ENCODE results near the gene ELMO1.

ELMO1 gene

DNA sequence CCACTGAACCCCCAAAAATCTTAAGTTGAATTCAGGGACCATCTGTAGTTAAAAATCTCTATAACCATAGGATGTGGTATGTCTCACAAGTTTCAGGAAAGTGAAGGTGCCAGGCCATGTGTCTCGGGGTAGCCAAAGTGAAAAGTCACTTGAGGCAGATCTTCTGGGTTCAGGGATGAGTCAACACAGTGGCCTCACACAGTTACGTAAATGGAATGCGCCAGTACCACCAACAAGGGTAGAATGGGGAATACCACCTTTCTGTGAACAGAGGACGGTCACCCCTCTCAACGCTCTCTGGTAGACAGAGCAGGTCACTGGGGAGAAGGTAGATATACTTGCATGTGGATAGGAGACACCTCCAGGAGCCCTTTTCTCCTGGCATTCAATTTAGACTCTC, 71.4 kb downstream of the ELMO1 start:
- Histone ChIP-seq H3K27ac (ENCODE audit: low read length) (no peak overlapping the region), H3K9me3 (ENCODE audit: insufficient read depth, low read depth, low read length) (peaks cover 21% of the 10 kb centered on the region), H3K4me1 (ENCODE audit: insufficient read depth, low read length) (peaks cover 9% of the 10 kb centered on the region), H3K4me3 (ENCODE audit: low read length) (no peak overlapping the region), H3K9ac (ENCODE audit: low read depth, low read length) (no peak overlapping the region), H3K36me3 (ENCODE audit: insufficient read depth, low read depth, low read length) (no peaks in the 10 kb centered on the region), H3K27me3 (ENCODE audit: insufficient read depth, low read length) (no peaks in the 10 kb centered on the region)

DNA sequence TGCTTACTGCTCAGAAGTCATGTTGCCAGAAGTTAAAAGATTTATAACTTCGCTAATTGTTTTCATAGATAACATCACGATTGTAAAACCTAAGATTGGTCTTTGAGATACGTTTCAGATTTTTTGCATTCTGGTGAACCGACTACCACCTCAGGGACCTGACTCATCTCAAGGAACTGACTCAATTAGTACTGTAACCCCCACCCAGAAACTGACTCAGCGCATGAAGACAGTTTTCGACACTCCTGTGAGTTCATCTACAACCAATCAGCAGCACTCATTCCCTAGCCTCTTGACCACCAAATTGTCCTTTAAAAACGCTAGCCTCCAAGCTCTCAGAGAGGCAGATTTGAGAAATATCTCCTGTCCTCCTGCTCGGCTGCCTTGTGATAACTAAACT, 72.3 kb downstream of the ELMO1 start:
- H3K9me3 ChIP-seq (ENCODE audit: insufficient read depth, low read depth, low read length) = peaks cover 21% of the 10 kb centered on the region
- no peak overlapping the region for H3K4me3 ChIP-seq (ENCODE audit: low read length)
- H3K27me3 ChIP-seq (ENCODE audit: insufficient read depth, low read length) = no peaks in the 10 kb centered on the region
- no peak overlapping the region for H3K27ac ChIP-seq (ENCODE audit: low read length)
- H3K4me1 ChIP-seq (ENCODE audit: insufficient read depth, low read length) = peaks cover 5% of the 10 kb centered on the region
- no peak overlapping the region for H3K9ac ChIP-seq (ENCODE audit: low read depth, low read length)
- H3K36me3 ChIP-seq (ENCODE audit: insufficient read depth, low read depth, low read length) = no peaks in the 10 kb centered on the region

DNA sequence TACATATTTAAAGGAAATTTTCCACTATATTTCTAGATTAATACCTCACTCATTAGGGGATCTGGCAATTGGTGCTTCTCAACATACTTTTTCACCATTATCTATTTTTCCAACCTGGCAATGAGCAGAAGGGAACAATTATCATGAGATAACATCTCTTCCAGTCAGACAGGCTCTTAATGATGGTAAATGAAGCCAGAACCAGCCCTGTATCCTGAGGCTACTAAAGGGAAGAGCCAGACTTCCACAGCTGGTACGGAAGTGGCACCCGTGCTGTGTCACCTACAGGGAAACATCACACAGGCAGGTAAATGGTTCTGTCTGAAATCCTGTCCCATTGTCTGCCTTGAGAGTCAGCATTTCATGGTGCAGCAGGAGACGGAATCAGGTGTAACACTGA, 75.9 kb downstream of the ELMO1 start:
- Histone ChIP-seq H3K36me3 (ENCODE audit: insufficient read depth, low read depth, low read length) (no peaks in the 10 kb centered on the region), H3K9me3 (ENCODE audit: insufficient read depth, low read depth, low read length) (peaks cover 21% of the 10 kb centered on the region), H3K27me3 (ENCODE audit: insufficient read depth, low read length) (no peaks in the 10 kb centered on the region), H3K4me1 (ENCODE audit: insufficient read depth, low read length) (peaks cover 14% of the 10 kb centered on the region; the same call in 1 of the 2 replicates), H3K9ac (ENCODE audit: low read depth, low read length) (no peak overlapping the region), H3K27ac (ENCODE audit: low read length) (no peak overlapping the region), H3K4me3 (ENCODE audit: low read length) (no peak overlapping the region)

DNA sequence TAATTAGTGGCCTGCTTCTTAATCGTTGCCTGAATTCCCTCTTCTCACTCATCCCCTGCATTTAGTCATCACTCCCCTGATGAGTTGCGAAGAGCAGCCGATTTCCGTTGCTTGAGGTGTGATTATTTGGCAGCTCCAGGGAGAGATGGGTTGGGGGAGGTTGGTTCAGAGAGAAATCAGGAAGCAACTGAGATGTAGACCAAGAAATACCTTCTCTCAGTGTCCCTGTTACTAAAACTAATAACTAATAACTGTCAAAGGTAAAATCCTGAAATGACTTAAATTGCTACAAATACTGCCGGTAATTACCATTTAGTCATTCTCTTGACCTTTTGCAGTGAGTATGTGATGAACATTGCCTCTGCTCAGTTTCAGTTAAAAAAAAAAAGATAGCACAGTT, 76.9 kb downstream of the ELMO1 start:
- Histone ChIP-seq H3K9me3 (ENCODE audit: insufficient read depth, low read depth, low read length) (peaks cover 12% of the 10 kb centered on the region), H3K4me1 (ENCODE audit: insufficient read depth, low read length) (peaks cover 14% of the 10 kb centered on the region; the same call in 1 of the 2 replicates), H3K27me3 (ENCODE audit: insufficient read depth, low read length) (no peaks in the 10 kb centered on the region), H3K9ac (ENCODE audit: low read depth, low read length) (no peak overlapping the region), H3K27ac (ENCODE audit: low read length) (no peak overlapping the region), H3K4me3 (ENCODE audit: low read length) (no peak overlapping the region), H3K36me3 (ENCODE audit: insufficient read depth, low read depth, low read length) (no peaks in the 10 kb centered on the region)

DNA sequence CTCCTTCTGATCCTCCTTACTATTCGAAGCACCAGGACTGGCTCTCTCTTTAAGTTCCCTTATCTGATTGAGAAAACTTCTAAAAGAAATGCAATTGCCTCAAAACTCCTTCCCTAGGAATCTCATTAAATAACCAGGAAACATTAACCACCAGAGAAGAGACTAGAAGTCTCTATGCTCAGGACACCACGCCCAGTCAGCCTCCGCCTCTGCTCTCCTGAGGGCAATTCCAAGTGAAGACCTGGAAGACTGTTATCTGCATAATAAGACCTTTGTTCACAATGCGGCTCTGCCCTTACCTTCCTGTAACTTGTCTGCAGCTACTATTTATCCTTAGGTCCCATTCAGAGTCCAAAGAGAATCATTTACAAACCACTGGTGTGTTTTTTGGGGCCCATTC, 78.8 kb downstream of the ELMO1 start:
- H3K27me3 ChIP-seq (ENCODE audit: insufficient read depth, low read length) = no peaks in the 10 kb centered on the region
- no peaks in the 10 kb centered on the region for H3K9me3 ChIP-seq (ENCODE audit: insufficient read depth, low read depth, low read length)
- no peak overlapping the region for H3K9ac ChIP-seq (ENCODE audit: low read depth, low read length)
- H3K4me1 ChIP-seq (ENCODE audit: insufficient read depth, low read length) = peaks cover 14% of the 10 kb centered on the region; the same call in 1 of the 2 replicates
- no peaks in the 10 kb centered on the region for H3K36me3 ChIP-seq (ENCODE audit: insufficient read depth, low read depth, low read length)
- no peak overlapping the region for H3K27ac ChIP-seq (ENCODE audit: low read length)
- no peak overlapping the region for H3K4me3 ChIP-seq (ENCODE audit: low read length)

DNA sequence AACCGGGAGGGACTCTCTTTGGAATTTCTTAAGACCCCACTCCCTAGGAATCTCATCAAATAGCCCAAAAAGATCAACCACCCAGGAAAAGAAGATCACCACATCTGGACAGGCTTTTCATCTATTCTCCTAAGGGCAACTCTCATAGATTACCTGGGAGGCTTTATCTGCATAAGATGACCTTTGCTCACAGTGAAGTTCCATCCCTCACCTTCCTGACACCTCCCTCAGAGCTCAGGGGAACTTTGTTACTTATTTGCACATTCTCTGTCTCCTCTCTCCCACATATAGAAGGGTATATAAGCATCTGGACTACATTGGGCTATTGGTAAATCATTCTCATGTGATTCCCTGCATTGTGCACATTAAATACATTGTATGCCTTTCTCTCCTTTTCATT, 80.1 kb downstream of the ELMO1 start:
- no peaks in the 10 kb centered on the region for H3K9me3 ChIP-seq (ENCODE audit: insufficient read depth, low read depth, low read length)
- no peaks in the 10 kb centered on the region for H3K27me3 ChIP-seq (ENCODE audit: insufficient read depth, low read length)
- H3K4me3 ChIP-seq (ENCODE audit: low read length) = no peak overlapping the region
- H3K27ac ChIP-seq (ENCODE audit: low read length) = no peak overlapping the region
- no peak overlapping the region for H3K9ac ChIP-seq (ENCODE audit: low read depth, low read length)
- H3K36me3 ChIP-seq (ENCODE audit: insufficient read depth, low read depth, low read length) = no peaks in the 10 kb centered on the region
- peaks cover 14% of the 10 kb centered on the region; the same call in 1 of the 2 replicates for H3K4me1 ChIP-seq (ENCODE audit: insufficient read depth, low read length)

DNA sequence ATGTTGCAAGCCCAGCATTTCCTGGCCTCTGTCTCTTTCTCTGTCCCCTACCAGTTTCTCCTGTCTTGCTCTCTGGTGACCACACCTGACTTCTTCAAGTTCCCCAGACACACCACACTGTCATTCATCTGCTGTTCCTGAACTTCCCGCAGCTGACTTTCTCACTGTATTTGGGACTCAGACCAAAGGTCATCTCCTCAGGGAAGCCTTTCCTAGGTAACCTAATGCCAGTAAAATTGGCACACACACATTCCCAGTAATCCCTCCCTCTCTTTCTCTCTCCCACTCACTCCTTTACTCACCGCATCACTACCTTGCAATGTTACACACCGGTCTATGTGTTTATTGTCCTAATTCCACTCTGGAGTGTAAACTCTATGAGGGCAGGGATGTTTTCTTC, 81.7 kb downstream of the ELMO1 start:
- H3K4me3 ChIP-seq (ENCODE audit: low read length) = no peak overlapping the region
- no peaks in the 10 kb centered on the region for H3K36me3 ChIP-seq (ENCODE audit: insufficient read depth, low read depth, low read length)
- H3K9ac ChIP-seq (ENCODE audit: low read depth, low read length) = no peak overlapping the region
- no peak overlapping the region for H3K27ac ChIP-seq (ENCODE audit: low read length)
- no peaks in the 10 kb centered on the region for H3K27me3 ChIP-seq (ENCODE audit: insufficient read depth, low read length)
- no peaks in the 10 kb centered on the region for H3K9me3 ChIP-seq (ENCODE audit: insufficient read depth, low read depth, low read length)
- H3K4me1 ChIP-seq (ENCODE audit: insufficient read depth, low read length) = peaks cover 14% of the 10 kb centered on the region; the same call in 1 of the 2 replicates

DNA sequence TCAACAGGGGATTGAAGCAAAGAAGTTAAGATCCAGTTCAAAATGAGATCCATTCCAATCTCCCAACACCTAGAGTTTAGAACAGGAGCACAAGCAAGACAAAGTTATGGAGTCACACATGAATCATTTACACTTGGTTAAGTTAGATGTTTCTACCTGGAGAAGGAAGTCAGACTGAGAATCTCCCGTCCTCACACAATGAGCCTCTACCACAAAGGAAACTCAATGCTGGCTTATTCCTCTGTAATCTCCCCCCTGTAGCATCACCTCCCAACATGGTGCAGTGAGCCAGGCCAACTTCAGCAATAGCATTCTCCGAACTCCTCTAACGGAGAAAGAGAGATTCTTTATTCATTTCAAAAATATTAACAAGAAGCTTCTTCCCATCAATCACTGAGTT, 82.2 kb downstream of the ELMO1 start:
- Histone ChIP-seq H3K27ac (ENCODE audit: low read length) (no peak overlapping the region), H3K4me1 (ENCODE audit: insufficient read depth, low read length) (peaks cover 14% of the 10 kb centered on the region; the same call in 1 of the 2 replicates), H3K9me3 (ENCODE audit: insufficient read depth, low read depth, low read length) (no peaks in the 10 kb centered on the region), H3K36me3 (ENCODE audit: insufficient read depth, low read depth, low read length) (no peaks in the 10 kb centered on the region), H3K27me3 (ENCODE audit: insufficient read depth, low read length) (no peaks in the 10 kb centered on the region), H3K4me3 (ENCODE audit: low read length) (no peak overlapping the region), H3K9ac (ENCODE audit: low read depth, low read length) (no peak overlapping the region)

DNA sequence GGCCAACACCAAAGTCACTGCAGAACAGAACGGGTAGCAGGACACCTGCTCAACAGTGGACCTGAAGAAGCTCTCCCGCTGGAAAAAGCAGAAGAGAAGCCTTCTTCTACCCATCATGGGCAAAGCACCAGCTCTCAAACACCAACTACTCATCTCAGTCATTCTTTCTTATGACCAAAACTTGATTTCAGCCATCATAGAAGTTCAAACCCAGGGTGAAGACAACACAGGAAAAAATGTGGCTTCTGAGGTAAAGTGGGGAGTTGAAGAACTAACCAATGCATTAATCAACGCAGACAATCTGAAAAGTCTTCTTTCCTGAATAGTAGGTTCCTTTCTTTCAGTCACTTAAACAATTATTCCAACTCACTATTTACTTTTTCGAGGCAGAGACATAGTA, 83.3 kb downstream of the ELMO1 start:
- no peaks in the 10 kb centered on the region for H3K27me3 ChIP-seq (ENCODE audit: insufficient read depth, low read length)

DNA sequence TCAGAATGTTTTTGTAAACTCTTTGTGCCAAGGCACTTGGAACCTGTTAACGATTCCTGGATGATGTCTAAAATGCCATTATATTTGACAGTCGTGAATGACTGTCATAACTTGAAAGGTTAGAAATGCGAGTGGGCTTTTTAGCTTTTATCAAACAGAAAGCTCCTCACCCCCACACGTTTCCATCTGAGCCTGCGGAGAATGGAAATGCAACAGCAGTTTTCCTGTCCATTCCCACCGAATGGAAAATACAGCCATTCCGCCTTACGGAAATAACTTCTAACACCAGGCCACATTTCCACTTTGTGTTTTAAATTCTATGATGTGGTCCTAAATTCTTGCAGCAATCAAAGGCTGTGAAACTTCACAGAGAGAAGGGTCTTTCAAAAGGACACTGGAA, 83.8 kb downstream of the ELMO1 start:
- no peaks in the 10 kb centered on the region for H3K36me3 ChIP-seq (ENCODE audit: insufficient read depth, low read depth, low read length)
- H3K9me3 ChIP-seq (ENCODE audit: insufficient read depth, low read depth, low read length) = no peaks in the 10 kb centered on the region
- no peak overlapping the region for H3K27ac ChIP-seq (ENCODE audit: low read length)
- H3K4me1 ChIP-seq (ENCODE audit: insufficient read depth, low read length) = peaks cover 9% of the 10 kb centered on the region; the same call in 1 of the 2 replicates
- no peaks in the 10 kb centered on the region for H3K27me3 ChIP-seq (ENCODE audit: insufficient read depth, low read length)
- H3K9ac ChIP-seq (ENCODE audit: low read depth, low read length) = no peak overlapping the region
- H3K4me3 ChIP-seq (ENCODE audit: low read length) = no peak overlapping the region

More for the DNA sequence above, 83.3 kb downstream of the ELMO1 start:
- no peak overlapping the region for H3K4me3 ChIP-seq (ENCODE audit: low read length)
- peaks cover 14% of the 10 kb centered on the region; the same call in 1 of the 2 replicates for H3K4me1 ChIP-seq (ENCODE audit: insufficient read depth, low read length)
- H3K36me3 ChIP-seq (ENCODE audit: insufficient read depth, low read depth, low read length) = no peaks in the 10 kb centered on the region
- H3K9ac ChIP-seq (ENCODE audit: low read depth, low read length) = no peak overlapping the region
- no peaks in the 10 kb centered on the region for H3K9me3 ChIP-seq (ENCODE audit: insufficient read depth, low read depth, low read length)
- no peak overlapping the region for H3K27ac ChIP-seq (ENCODE audit: low read length)

DNA sequence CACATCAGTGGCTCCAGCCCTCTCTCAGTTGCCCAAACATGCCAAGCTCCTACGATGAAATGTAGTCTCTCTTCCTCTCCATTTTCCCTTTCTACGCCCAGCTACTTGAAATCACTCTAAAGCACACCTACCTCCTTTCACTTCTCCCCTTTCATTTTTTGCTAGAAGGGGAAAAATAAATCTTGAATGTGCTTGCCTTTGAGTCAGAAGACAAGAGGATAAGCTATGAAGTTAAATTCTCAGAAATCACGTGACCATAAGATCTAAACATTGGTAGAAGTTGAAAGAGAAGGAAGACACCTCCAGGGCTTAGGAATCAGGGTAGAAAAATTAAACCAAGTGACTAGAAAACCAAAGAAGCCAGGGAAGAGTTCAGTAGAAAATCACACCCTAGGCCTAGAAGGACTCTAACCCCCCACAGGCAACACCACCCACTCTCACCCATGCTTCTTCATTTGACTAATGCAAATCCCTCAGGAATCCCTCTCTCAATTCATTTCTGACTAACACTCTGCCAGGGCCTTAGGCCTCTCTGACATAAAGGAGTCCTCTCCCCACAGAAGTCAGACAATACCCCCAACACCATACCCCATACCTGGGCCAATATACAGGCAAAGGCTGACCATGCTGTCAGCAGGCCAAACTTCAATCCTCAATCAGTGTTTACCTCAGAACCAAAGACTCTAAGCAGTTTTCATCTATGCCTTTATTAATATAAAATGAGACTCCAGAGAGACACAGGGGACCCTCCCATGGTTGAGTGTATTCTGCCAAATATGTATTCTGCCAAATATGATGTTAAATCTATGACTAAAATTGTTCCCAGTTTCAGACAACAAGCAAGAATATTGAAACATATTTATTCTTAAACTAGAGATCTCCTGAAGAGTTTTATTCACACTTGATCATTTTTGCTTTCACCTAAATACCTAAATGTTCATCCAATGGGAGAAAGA, 84.8 kb downstream of the ELMO1 start:
- H3K27me3 ChIP-seq (ENCODE audit: insufficient read depth, low read length) = no peaks in the 10 kb centered on the region

DNA sequence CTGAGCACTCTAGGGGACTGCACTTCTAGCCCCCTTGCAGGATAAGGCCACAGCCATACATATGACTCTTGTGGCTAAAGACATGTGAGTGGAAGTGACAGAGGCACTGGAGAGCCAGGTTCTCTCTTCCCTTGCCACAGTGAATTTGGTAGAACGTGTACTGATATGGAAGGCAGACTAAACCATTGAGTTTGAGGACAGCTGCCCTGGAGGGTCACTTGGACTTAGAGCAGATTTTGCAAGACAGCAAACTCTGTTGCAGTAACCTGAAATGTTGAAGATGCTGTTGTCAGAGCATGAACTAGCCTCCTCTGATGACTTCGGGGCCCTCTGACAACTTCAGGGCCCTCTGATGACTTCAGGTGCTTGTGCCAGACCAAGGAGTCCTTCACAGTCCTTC, 85.9 kb downstream of the ELMO1 start:
- no peaks in the 10 kb centered on the region for H3K9me3 ChIP-seq (ENCODE audit: insufficient read depth, low read depth, low read length)
- H3K36me3 ChIP-seq (ENCODE audit: insufficient read depth, low read depth, low read length) = no peaks in the 10 kb centered on the region
- no peak overlapping the region for H3K9ac ChIP-seq (ENCODE audit: low read depth, low read length)
- H3K27me3 ChIP-seq (ENCODE audit: insufficient read depth, low read length) = no peaks in the 10 kb centered on the region
- H3K4me3 ChIP-seq (ENCODE audit: low read length) = no peak overlapping the region
- no peak overlapping the region for H3K27ac ChIP-seq (ENCODE audit: low read length)
- H3K4me1 ChIP-seq (ENCODE audit: insufficient read depth, low read length) = no peaks in the 10 kb centered on the region

More for the DNA sequence above, 84.8 kb downstream of the ELMO1 start:
- Histone ChIP-seq H3K9me3 (ENCODE audit: insufficient read depth, low read depth, low read length) (no peaks in the 10 kb centered on the region), H3K4me3 (ENCODE audit: low read length) (no peak overlapping the region), H3K9ac (ENCODE audit: low read depth, low read length) (no peak overlapping the region), H3K36me3 (ENCODE audit: insufficient read depth, low read depth, low read length) (no peaks in the 10 kb centered on the region), H3K27ac (ENCODE audit: low read length) (no peak overlapping the region), H3K4me1 (ENCODE audit: insufficient read depth, low read length) (peaks cover 5% of the 10 kb centered on the region; the same call in 1 of the 2 replicates)

All from iPS-20b (cell line).